IMR-90 (cell line): ENCODE measurements around the gene RAP2A. TPM values are rescaled to one million over a fixed set of nuclear protein-coding genes. Genes with fewer than 3 reads are reported as not detected.

Source experiments
- ATAC-seq: fragments of 200-7000 bp; cut with Tn5 transposase; 2 replicates; pipeline ENCODE4 v1.9.1; 2020; ENCODE audit warnings: low read depth, mild to moderate bottlenecking, moderate library complexity
- BruUV-seq: library from RNA; stranded (reverse); fragments of 400-500 nt; replicated peaks from 2 replicates; lab custom pipeline; 2021; lab: Mats Ljungman, UMichigan
- CTCF ChIA-PET: fragments of 300-600 bp; formaldehyde crosslinking; extraction: SDS; loops from one replicate; lab custom pipeline; 2021; ENCODE audit warnings: antibody characterized with exemption; lab: Yijun Ruan, JAX
- POLR2A ChIA-PET: fragments of 300-600 bp; sonication (Branson Sonifier 250); formaldehyde crosslinking; loops from one replicate; lab custom pipeline; 2022; ENCODE audit warnings: antibody characterized with exemption; ENCODE audit not compliant: unreplicated experiment; lab: Charles Lee
- DNase-seq: peaks from one replicate; pipeline ENCODE4 v3.0.0; 2013
- H2AFZ ChIP-seq: replicated peaks from 2 replicates; pipeline ENCODE3; 2013; ENCODE audit warnings: low read length, mild to moderate bottlenecking; ENCODE audit not compliant: poor library complexity
- H2AK5ac ChIP-seq: 2 replicates; pipeline ENCODE4 v1.6.1; 2013; ENCODE audit warnings: low read depth, low read length, inconsistent platforms
- H2AK9ac ChIP-seq: replicated peaks from 2 replicates; pipeline ENCODE3; 2013; ENCODE audit warnings: mild to moderate bottlenecking, low read depth, low read length, moderate library complexity; ENCODE audit not compliant: poor library complexity
- H2BK120ac ChIP-seq: 2 replicates; pipeline ENCODE4 v1.6.1; 2013; ENCODE audit warnings: low read depth, low read length, inconsistent platforms
- H2BK15ac ChIP-seq: 3 replicates; pipeline ENCODE4 v1.6.1; 2013; ENCODE audit warnings: low read depth, low read length, inconsistent platforms
- H2BK20ac ChIP-seq: 2 replicates; pipeline ENCODE4 v1.6.1; 2013; ENCODE audit warnings: low read depth, mild to moderate bottlenecking, inconsistent platforms, low read length, moderate library complexity
- H2BK5ac ChIP-seq: 2 replicates; pipeline ENCODE4 v1.6.1; 2013; ENCODE audit warnings: mild to moderate bottlenecking, low read depth, low read length, inconsistent platforms; ENCODE audit not compliant: poor library complexity, severe bottlenecking
- H3K14ac ChIP-seq: replicated peaks from 2 replicates; pipeline ENCODE4 v1.6.1; 2013; ENCODE audit warnings: low read depth, low read length, inconsistent platforms
- H3K18ac ChIP-seq: 2 replicates; pipeline ENCODE4 v1.6.1; 2013; ENCODE audit warnings: low read depth, low read length, control low read depth
- H3K23ac ChIP-seq: 2 replicates; pipeline ENCODE4 v1.6.1; 2013; ENCODE audit warnings: low read depth, low read length, inconsistent platforms
- H3K27ac ChIP-seq: 2 replicates; pipeline ENCODE4 v1.5.1; 2013; ENCODE audit warnings: mild to moderate bottlenecking, control low read depth, low read length; ENCODE audit not compliant: insufficient read depth
- H3K27me3 ChIP-seq: 2 replicates; pipeline ENCODE4 v1.6.1; 2013; ENCODE audit warnings: low read length; ENCODE audit not compliant: control insufficient read depth, insufficient read depth
- H3K36me3 ChIP-seq: 2 replicates; pipeline ENCODE4 v1.6.1; 2013; ENCODE audit warnings: low read length, mixed read lengths; ENCODE audit not compliant: control insufficient read depth, insufficient read depth
- H3K4ac ChIP-seq: 2 replicates; pipeline ENCODE4 v1.6.1; 2013; ENCODE audit warnings: low read depth, low read length, inconsistent platforms
- H3K4me1 ChIP-seq: 2 replicates; pipeline ENCODE4 v1.6.1; 2013; ENCODE audit warnings: low read length, mixed read lengths; ENCODE audit not compliant: control insufficient read depth, insufficient read depth
- H3K4me2 ChIP-seq: 2 replicates; pipeline ENCODE4 v1.6.1; 2013; ENCODE audit warnings: low read depth, mild to moderate bottlenecking, control low read depth, low read length, moderate library complexity
- H3K4me3 ChIP-seq: 2 replicates; pipeline ENCODE4 v1.5.1; 2013; ENCODE audit warnings: low read depth, mild to moderate bottlenecking, control low read depth, low read length, moderate library complexity; ENCODE audit not compliant: insufficient read depth
- H3K56ac ChIP-seq: 2 replicates; pipeline ENCODE4 v1.6.1; 2013; ENCODE audit warnings: low read length, inconsistent platforms; ENCODE audit not compliant: insufficient read depth; ENCODE audit errors: extremely low read depth
- H3K79me1 ChIP-seq, 2 experiments: 2 replicates each; pipeline ENCODE4 v1.6.1; 2013; ENCODE audit warnings: low read length in 2 of 2, inconsistent platforms in 1 of 2, low read depth in 1 of 2
- H3K9ac ChIP-seq: 2 replicates; pipeline ENCODE4 v1.6.1; 2013; ENCODE audit warnings: low read depth, low read length, control low read depth
- H3K9me1 ChIP-seq: 2 replicates; pipeline ENCODE4 v1.6.1; 2013; ENCODE audit warnings: low read length, inconsistent platforms; ENCODE audit not compliant: insufficient read depth
- H3K9me3 ChIP-seq: 2 replicates; pipeline ENCODE4 v1.6.1; 2013; ENCODE audit warnings: low read length; ENCODE audit not compliant: control insufficient read depth, insufficient read depth
- H4K20me1 ChIP-seq: 2 replicates; pipeline ENCODE4 v1.6.1; 2013; ENCODE audit warnings: low read length, inconsistent platforms; ENCODE audit not compliant: insufficient read depth
- H4K5ac ChIP-seq: 2 replicates; pipeline ENCODE4 v1.6.1; 2013; ENCODE audit warnings: mild to moderate bottlenecking, low read depth, low read length, control low read depth
- H4K8ac ChIP-seq, 2 experiments: 2 replicates each; pipeline ENCODE4 v1.6.1; 2013; ENCODE audit warnings: low read depth in 2 of 2, low read length in 2 of 2, control low read depth in 1 of 2, inconsistent platforms in 1 of 2
- H4K91ac ChIP-seq: 2 replicates; pipeline ENCODE4 v1.6.1; 2013; ENCODE audit warnings: low read depth, low read length, inconsistent platforms; ENCODE audit not compliant: insufficient read depth
- BHLHE40 ChIP-seq: fragments of 150-350 bp; IDR thresholded peaks from 2 replicates; pipeline ENCODE4 v1.6.1; 2016; ENCODE audit warnings: mild to moderate bottlenecking, low read depth, low read length
- CEBPB ChIP-seq: IDR thresholded peaks from 2 replicates; pipeline ENCODE4 v1.6.1; 2012; ENCODE audit warnings: low read depth, low read length, improper control_type of control experiment
- CTCF ChIP-seq: conservative IDR thresholded peaks from 2 replicates; pipeline ENCODE4 v1.5.1; 2012; ENCODE audit warnings: mild to moderate bottlenecking, low read depth, low read length, improper control_type of control experiment
- FOS ChIP-seq: fragments of 150-350 bp; IDR thresholded peaks from 2 replicates; pipeline ENCODE4 v1.6.1; 2016; ENCODE audit warnings: low read depth, low read length
- MAFK ChIP-seq: IDR thresholded peaks from 2 replicates; pipeline ENCODE4 v1.6.1; 2012; ENCODE audit warnings: low read depth, low read length, improper control_type of control experiment
- MAZ ChIP-seq: IDR thresholded peaks from 2 replicates; pipeline ENCODE4 v1.6.1; 2012; ENCODE audit warnings: low read depth, mild to moderate bottlenecking, low read length, improper control_type of control experiment, moderate library complexity, borderline replicate concordance
- MXI1 ChIP-seq: IDR thresholded peaks from 2 replicates; pipeline ENCODE4 v1.6.1; 2012; ENCODE audit warnings: low read depth, mild to moderate bottlenecking, low read length, moderate library complexity, borderline replicate concordance
- NFE2L2 ChIP-seq: fragments of 150-350 bp; IDR thresholded peaks from 2 replicates; pipeline ENCODE4 v1.6.1; 2016; ENCODE audit warnings: low read depth, mild to moderate bottlenecking, low read length
- POLR2A ChIP-seq: IDR thresholded peaks from 2 replicates; pipeline ENCODE4 v1.6.1; 2012; ENCODE audit warnings: mild to moderate bottlenecking, low read depth, low read length
- RAD21 ChIP-seq: IDR thresholded peaks from 2 replicates; pipeline ENCODE4 v1.6.1; 2012; ENCODE audit warnings: low read length, improper control_type of control experiment
- RCOR1 ChIP-seq: IDR thresholded peaks from 2 replicates; pipeline ENCODE4 v1.6.1; 2012; ENCODE audit warnings: mild to moderate bottlenecking, low read length, improper control_type of control experiment; ENCODE audit not compliant: insufficient replicate concordance
- RFX5 ChIP-seq: IDR thresholded peaks from 2 replicates; pipeline ENCODE4 v1.8.0; 2012; ENCODE audit warnings: low read depth, mild to moderate bottlenecking, low read length, moderate library complexity
- SMC3 ChIP-seq: fragments of 150-350 bp; IDR thresholded peaks from 2 replicates; pipeline ENCODE4 v1.6.1; 2016; ENCODE audit warnings: low read depth, mild to moderate bottlenecking, antibody characterized with exemption, low read length, moderate library complexity
- WGBS, 2 experiments: methylation state at CpG; one replicate each; pipeline versions ENCODE4 v1.1.5 to v1.1.7; 2013; ENCODE audit warnings: missing lambda C conversion rate in 2 of 2; ENCODE audit not compliant: insufficient read length in 1 of 2; ENCODE audit errors: extremely low coverage in 2 of 2; 5-methylcytosine and 5-hydroxymethylcytosine counted together
- dilution Hi-C: fragments of 300-500 bp; cut with HindIII; formaldehyde crosslinking; loops from one replicate; pipeline ENCODE4 v1.14.3; 2018; ENCODE audit warnings: low sequenced_read_pairs; ENCODE audit not compliant: unreplicated experiment
- in situ Hi-C: fragments of 300-500 bp; cut with MboI; formaldehyde crosslinking; loops from 3 replicates; pipeline ENCODE4 v1.14.3; 2019; ENCODE audit warnings: low sequenced_read_pairs, inconsistent platforms, mixed read lengths
- intact Hi-C: fragments of 100-400 bp; cut with micrococcal nuclease; formaldehyde crosslinking; loops from 2 replicates; pipeline ENCODE4 v1.10.0; 2022
- polyA plus RNA-seq, 3 experiments: library from polyadenylated mRNA; depleted of rRNA; stranded (reverse); fragments of >200 nt; gene quantifications; 2 replicates each; pipeline ENCODE4 v1.2.3, GENCODE V29; 2012; ENCODE audit warnings: low replicate concordance in 1 of 3
- total RNA-seq: library from RNA; depleted of rRNA; stranded (reverse); fragments of >200 nt; gene quantifications from 2 replicates; pipeline ENCODE4 v1.2.3, GENCODE V29; 2012
- TF ChIP-seq, protein P1 (sequence below): fragments of 150-350 bp; IDR thresholded peaks from 2 replicates; pipeline ENCODE4 v1.6.1; 2016; ENCODE audit warnings: low read depth, mild to moderate bottlenecking, low read length, moderate library complexity, borderline replicate concordance
- TF ChIP-seq, protein P2 (sequence below): fragments of 150-350 bp; IDR thresholded peaks from 2 replicates; pipeline ENCODE4 v1.6.1; 2017; ENCODE audit warnings: mild to moderate bottlenecking, antibody characterized with exemption, low read length, low read depth

RAP2A gene
- total and polyA plus RNA-seq, 2 of the 4 experiments (the other 2 are of a cell fraction): 6.4 to 21.0 TPM

DNA sequence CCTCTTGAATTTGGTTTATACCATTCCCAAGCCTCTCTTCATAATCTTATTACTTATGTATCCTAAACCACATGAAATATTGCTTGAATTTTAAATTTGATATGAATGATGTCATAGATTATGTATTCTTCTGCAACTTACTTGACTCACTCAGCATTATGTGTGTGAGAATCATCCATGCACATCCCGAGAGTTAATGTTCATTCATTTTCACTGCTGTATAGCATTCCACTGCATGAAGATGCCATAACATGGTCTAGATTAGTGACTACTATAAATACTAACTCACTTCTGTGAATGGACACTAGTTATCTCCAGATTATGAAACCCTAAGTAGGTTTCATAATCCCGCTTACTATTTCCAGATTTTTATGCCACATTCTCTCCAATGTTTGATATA lies 25.0 kb upstream of the RAP2A start:
- H2AK5ac ChIP-seq: no peak overlapping the region
- TF ChIP-seq MXI1: no peak
- no peak for TF ChIP-seq RCOR1
- no peak for TF ChIP-seq RAD21
- no peak for TF ChIP-seq MAFK
- TF ChIP-seq, protein P1, sequence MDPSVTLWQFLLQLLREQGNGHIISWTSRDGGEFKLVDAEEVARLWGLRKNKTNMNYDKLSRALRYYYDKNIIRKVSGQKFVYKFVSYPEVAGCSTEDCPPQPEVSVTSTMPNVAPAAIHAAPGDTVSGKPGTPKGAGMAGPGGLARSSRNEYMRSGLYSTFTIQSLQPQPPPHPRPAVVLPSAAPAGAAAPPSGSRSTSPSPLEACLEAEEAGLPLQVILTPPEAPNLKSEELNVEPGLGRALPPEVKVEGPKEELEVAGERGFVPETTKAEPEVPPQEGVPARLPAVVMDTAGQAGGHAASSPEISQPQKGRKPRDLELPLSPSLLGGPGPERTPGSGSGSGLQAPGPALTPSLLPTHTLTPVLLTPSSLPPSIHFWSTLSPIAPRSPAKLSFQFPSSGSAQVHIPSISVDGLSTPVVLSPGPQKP: no peak
- TF ChIP-seq CEBPB: no peak
- no peak for TF ChIP-seq SMC3
- TF ChIP-seq POLR2A: no peak
- TF ChIP-seq RFX5: no peak
- TF ChIP-seq FOS: no peak
- TF ChIP-seq CTCF: no peak
- TF ChIP-seq, protein P2, sequence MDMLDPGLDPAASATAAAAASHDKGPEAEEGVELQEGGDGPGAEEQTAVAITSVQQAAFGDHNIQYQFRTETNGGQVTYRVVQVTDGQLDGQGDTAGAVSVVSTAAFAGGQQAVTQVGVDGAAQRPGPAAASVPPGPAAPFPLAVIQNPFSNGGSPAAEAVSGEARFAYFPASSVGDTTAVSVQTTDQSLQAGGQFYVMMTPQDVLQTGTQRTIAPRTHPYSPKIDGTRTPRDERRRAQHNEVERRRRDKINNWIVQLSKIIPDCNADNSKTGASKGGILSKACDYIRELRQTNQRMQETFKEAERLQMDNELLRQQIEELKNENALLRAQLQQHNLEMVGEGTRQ: no peak
- TF ChIP-seq NFE2L2: no peak
- TF ChIP-seq MAZ: no peak
- no peak for TF ChIP-seq BHLHE40
- H4K5ac ChIP-seq: no peak overlapping the region
- no peak overlapping the region for H2BK15ac ChIP-seq
- no peak overlapping the region for H3K23ac ChIP-seq
- ATAC-seq: no peak
- ChIA-PET CTCF (no interaction called here), POLR2A (no interaction called here)
- dilution Hi-C loops (no loop called here), intact Hi-C loops (no loop called here), in situ Hi-C loops (no loop called here)
- H2BK20ac ChIP-seq: no peak overlapping the region
- no peak for DNase-seq
- H3K79me1 ChIP-seq: no peaks in the 10 kb centered on the region
- H4K20me1 ChIP-seq: no peaks in the 10 kb centered on the region
- no peaks in the 10 kb centered on the region for H3K36me3 ChIP-seq
- no peak overlapping the region for H2AFZ ChIP-seq
- no peak overlapping the region for H3K18ac ChIP-seq
- H3K4me2 ChIP-seq: no peak overlapping the region
- no peak overlapping the region for H4K91ac ChIP-seq
- H3K27ac ChIP-seq: no peak overlapping the region
- peaks cover 2% of the 10 kb centered on the region for H3K4me1 ChIP-seq
- no TSS peak for BruUV-seq
- H3K27me3 ChIP-seq: peaks cover 2% of the 10 kb centered on the region; the same call in 1 of the 2 replicates
- H3K4ac ChIP-seq: no peak overlapping the region
- H3K9me3 ChIP-seq: no peaks in the 10 kb centered on the region
- no peak overlapping the region for H2BK5ac ChIP-seq
- no peak overlapping the region for H3K14ac ChIP-seq
- no peak overlapping the region for H2BK120ac ChIP-seq
- no peaks in the 10 kb centered on the region for H3K9me1 ChIP-seq
- no peak overlapping the region for H3K4me3 ChIP-seq
- H3K56ac ChIP-seq: no peak overlapping the region
- no peak overlapping the region for H2AK9ac ChIP-seq
- H3K9ac ChIP-seq: no peak overlapping the region
- no peak overlapping the region for H4K8ac ChIP-seq
- no CpG with 5 or more reads among the region's 2 CpGs for WGBS, 2 experiments
